H1 (cell line): Measurements from ENCODE around the gene IBSP. TPM values are rescaled to one million over a fixed set of nuclear protein-coding genes. Genes with fewer than 3 reads are reported as not detected.

Experiments
- CTCF ChIA-PET: fragments of 300-600 bp; sonication (Branson Sonifier 250); formaldehyde crosslinking; loops from one replicate; lab custom pipeline; 2021; ENCODE audit not compliant: partially characterized antibody; lab: Charles Lee
- POLR2A ChIA-PET: fragments of 300-600 bp; sonication (Branson Sonifier 250); formaldehyde crosslinking; loops from one replicate; lab custom pipeline; 2021; ENCODE audit warnings: inconsistent platforms; ENCODE audit not compliant: partially characterized antibody; lab: Charles Lee
- DNase-seq, 2 experiments: peaks; one replicate each; pipeline versions ENCODE4 v3.0.0 to v3.0.0-alpha.2; 2010 to 2022; ENCODE audit warnings: low spot score in 2 of 2, low read depth in 1 of 2, mixed read lengths in 1 of 2
- FAIRE-seq: peaks from 2 replicates; lab custom pipeline; 2011; peaks lifted over from hg19 to GRCh38; lab: Jason Lieb, UNC
- H2AFZ ChIP-seq: 2 replicates; pipeline ENCODE4 v1.8.1; 2012; ENCODE audit warnings: low read length, inconsistent platforms
- H2AK5ac ChIP-seq: 2 replicates; pipeline ENCODE4 v1.6.1; 2013; ENCODE audit warnings: low read depth, low read length
- H2BK120ac ChIP-seq: replicated peaks from 2 replicates; pipeline ENCODE3; 2013; ENCODE audit warnings: low read depth, low read length, inconsistent platforms
- H2BK12ac ChIP-seq: 2 replicates; pipeline ENCODE4 v1.6.1; 2013; ENCODE audit warnings: low read depth, low read length
- H2BK15ac ChIP-seq: 2 replicates; pipeline ENCODE4 v1.6.1; 2013; ENCODE audit warnings: low read length
- H2BK20ac ChIP-seq: 2 replicates; pipeline ENCODE4 v1.6.1; 2013; ENCODE audit warnings: low read length
- H2BK5ac ChIP-seq: 2 replicates; pipeline ENCODE4 v1.6.1; 2013; ENCODE audit warnings: low read depth, low read length
- H3K14ac ChIP-seq: 2 replicates; pipeline ENCODE4 v1.6.1; 2013; ENCODE audit warnings: inconsistent platforms; ENCODE audit not compliant: insufficient read length
- H3K18ac ChIP-seq: 2 replicates; pipeline ENCODE4 v1.6.1; 2013; ENCODE audit warnings: low read length; ENCODE audit errors: extremely low read depth
- H3K23ac ChIP-seq: 2 replicates; pipeline ENCODE4 v1.6.1; 2013; ENCODE audit warnings: inconsistent platforms; ENCODE audit not compliant: insufficient read length
- H3K23me2 ChIP-seq: 2 replicates; pipeline ENCODE4 v1.6.1; 2013; ENCODE audit warnings: low read depth, low read length
- H3K27ac ChIP-seq: 2 replicates; pipeline ENCODE4 v1.6.1; 2011; ENCODE audit warnings: low read depth, low read length, inconsistent platforms
- H3K27me3 ChIP-seq, 4 experiments: replicated peaks in 1 of 4; 1 replicate in 1 of 4; 2 replicates in 3 of 4; pipeline versions ENCODE4 v1.6.1 to v1.8.1; 2011 to 2013; ENCODE audit warnings: low read length in 3 of 4, mild to moderate bottlenecking in 3 of 4, inconsistent platforms in 2 of 4, mixed read lengths in 2 of 4, moderate library complexity in 1 of 4; ENCODE audit not compliant: control insufficient read depth in 3 of 4, insufficient read depth in 3 of 4; ENCODE audit errors: extremely low read depth in 1 of 4
- H3K36me3 ChIP-seq, 4 experiments: 2 replicates each; pipeline versions ENCODE4 v1.6.1 to v1.8.1; 2011 to 2013; ENCODE audit warnings: mild to moderate bottlenecking in 4 of 4, low read length in 3 of 4, moderate library complexity in 2 of 4, control low read depth in 1 of 4, inconsistent platforms in 1 of 4; ENCODE audit not compliant: insufficient read depth in 4 of 4, control insufficient read depth in 2 of 4
- H3K4ac ChIP-seq: replicated peaks from 2 replicates; pipeline ENCODE3; 2013; ENCODE audit warnings: low read length, low read depth, mixed read lengths, inconsistent platforms; ENCODE audit not compliant: insufficient read length
- H3K4me1 ChIP-seq, 4 experiments: replicated peaks in 1 of 4; 1 replicate in 1 of 4; 2 replicates in 3 of 4; pipeline versions ENCODE4 v1.6.1 to v1.8.1; 2011 to 2013; ENCODE audit warnings: low read length in 3 of 4, inconsistent platforms in 2 of 4, mixed read lengths in 1 of 4; ENCODE audit not compliant: insufficient read depth in 4 of 4, control insufficient read depth in 3 of 4
- H3K4me2 ChIP-seq, 2 experiments: 2 replicates each; pipeline versions ENCODE4 v1.6.1 to v1.8.1; 2011 to 2013; ENCODE audit warnings: low read depth in 2 of 2, low read length in 2 of 2, control low read depth in 1 of 2, inconsistent platforms in 1 of 2, mild to moderate bottlenecking in 1 of 2; ENCODE audit not compliant: insufficient read depth in 1 of 2
- H3K4me3 ChIP-seq, 4 experiments: fragments of 200-600, 300-600 bp in 1 of 4; sonication (generic), shearing (Covaris generic), sonication (Bioruptor Twin) in 1 of 4; 2 replicates each; pipeline versions ENCODE4 v1.5.1 to v1.8.1; 2011 to 2016; ENCODE audit warnings: low read length in 4 of 4, low read depth in 3 of 4, control low read depth in 2 of 4, inconsistent platforms in 2 of 4, mild to moderate bottlenecking in 2 of 4, mixed read lengths in 1 of 4, moderate library complexity in 1 of 4; ENCODE audit not compliant: insufficient read depth in 2 of 4; ENCODE audit errors: extremely low read depth in 1 of 4
- H3K56ac ChIP-seq: replicated peaks from 2 replicates; pipeline ENCODE3; 2013; ENCODE audit warnings: low read depth, mild to moderate bottlenecking, mixed read lengths, low read length, inconsistent platforms; ENCODE audit not compliant: insufficient read length
- H3K79me1 ChIP-seq: 2 replicates; pipeline ENCODE4 v1.6.1; 2013; ENCODE audit warnings: low read depth, low read length, control low read depth
- H3K79me2 ChIP-seq, 2 experiments: 2 replicates each; pipeline versions ENCODE4 v1.6.1 to v1.8.1; 2012 to 2013; ENCODE audit warnings: low read length in 2 of 2, mild to moderate bottlenecking in 2 of 2, inconsistent platforms in 1 of 2; ENCODE audit not compliant: insufficient read depth in 2 of 2, control insufficient read depth in 1 of 2
- H3K9ac ChIP-seq, 4 experiments: replicated peaks in 1 of 4; 1 replicate in 1 of 4; 2 replicates in 3 of 4; pipeline versions ENCODE4 v1.6.1 to v1.8.1; 2011 to 2013; ENCODE audit warnings: low read depth in 3 of 4, low read length in 3 of 4, control low read depth in 2 of 4, mild to moderate bottlenecking in 2 of 4, moderate library complexity in 2 of 4, inconsistent platforms in 1 of 4; ENCODE audit errors: extremely low read depth in 1 of 4
- H3K9me3 ChIP-seq, 2 experiments: 2 replicates each; pipeline versions ENCODE4 v1.6.1 to v1.8.1; 2012 to 2013; ENCODE audit warnings: mild to moderate bottlenecking in 2 of 2, moderate library complexity in 2 of 2, control low read depth in 1 of 2, inconsistent platforms in 1 of 2, low read depth in 1 of 2, low read length in 1 of 2, mixed read lengths in 1 of 2; ENCODE audit not compliant: insufficient read depth in 2 of 2
- H4K20me1 ChIP-seq, 2 experiments: replicated peaks in 1 of 2; 2 replicates each; pipeline versions ENCODE3 to v1.8.1; 2011 to 2013; ENCODE audit warnings: inconsistent platforms in 2 of 2, low read length in 2 of 2, mild to moderate bottlenecking in 1 of 2; ENCODE audit not compliant: insufficient read depth in 2 of 2, control insufficient read depth in 1 of 2
- H4K5ac ChIP-seq: 2 replicates; pipeline ENCODE4 v1.6.1; 2013; ENCODE audit warnings: low read length, low read depth, mixed read lengths, inconsistent platforms; ENCODE audit not compliant: insufficient read length
- H4K8ac ChIP-seq: 2 replicates; pipeline ENCODE4 v1.8.0; 2013; ENCODE audit warnings: mild to moderate bottlenecking, moderate library complexity, low read length, inconsistent platforms; ENCODE audit not compliant: insufficient read depth; ENCODE audit errors: extremely low read depth
- H4K91ac ChIP-seq: replicated peaks from 2 replicates; pipeline ENCODE3; 2013; ENCODE audit warnings: low read length, mixed read lengths, inconsistent platforms; ENCODE audit not compliant: insufficient read length
- BACH1 ChIP-seq: IDR thresholded peaks from 2 replicates; pipeline ENCODE4 v1.6.1; 2012; ENCODE audit warnings: low read length, improper control_type of control experiment
- BRCA1 ChIP-seq: IDR thresholded peaks from 2 replicates; pipeline ENCODE4 v1.6.1; 2012; ENCODE audit warnings: low read depth, low read length, improper control_type of control experiment
- CHD1 ChIP-seq: IDR thresholded peaks from 2 replicates; pipeline ENCODE4 v1.6.1; 2012; ENCODE audit warnings: low read depth, low read length, improper control_type of control experiment
- CHD2 ChIP-seq: IDR thresholded peaks from 2 replicates; pipeline ENCODE4 v1.6.1; 2012; ENCODE audit warnings: low read length, improper control_type of control experiment
- CREB1 ChIP-seq: IDR thresholded peaks from 2 replicates; pipeline ENCODE4 v1.6.1; 2012; ENCODE audit warnings: inconsistent platforms
- GABPA ChIP-seq: IDR thresholded peaks from 2 replicates; pipeline ENCODE4 v1.6.1; 2011; ENCODE audit warnings: mild to moderate bottlenecking, low read length, moderate library complexity, borderline replicate concordance; ENCODE audit not compliant: insufficient read depth
- HDAC6 ChIP-seq: IDR thresholded peaks from one replicate; pipeline ENCODE4 v1.7.1; 2012; ENCODE audit warnings: low read depth, mild to moderate bottlenecking, inconsistent platforms, low read length, moderate library complexity
- MAFK ChIP-seq: IDR thresholded peaks from 2 replicates; pipeline ENCODE4 v1.6.1; 2012; ENCODE audit warnings: low read depth, mild to moderate bottlenecking, improper control_type of control experiment, low read length
- MAX ChIP-seq: IDR thresholded peaks from 2 replicates; pipeline ENCODE4 v1.6.1; 2012; ENCODE audit warnings: inconsistent platforms
- RFX5 ChIP-seq: IDR thresholded peaks from 2 replicates; pipeline ENCODE4 v1.6.1; 2011; ENCODE audit warnings: low read depth, low read length, improper control_type of control experiment, borderline replicate concordance
- SP1 ChIP-seq: IDR thresholded peaks from 2 replicates; pipeline ENCODE4 v1.6.1; 2011; ENCODE audit warnings: low read depth, low read length
- SRF ChIP-seq: IDR thresholded peaks from 2 replicates; pipeline ENCODE4 v1.6.1; 2011; ENCODE audit warnings: mild to moderate bottlenecking, low read depth, low read length, moderate library complexity
- TAF1 ChIP-seq: IDR thresholded peaks from 2 replicates; pipeline ENCODE4 v1.6.1; 2011; ENCODE audit warnings: mild to moderate bottlenecking, low read depth, low read length
- TAF7 ChIP-seq: optimal IDR thresholded peaks from 2 replicates; pipeline ENCODE3; 2011; ENCODE audit warnings: low read depth, mild to moderate bottlenecking, inconsistent platforms, low read length, moderate library complexity, borderline replicate concordance
- ZNF274 ChIP-seq: IDR thresholded peaks from 2 replicates; pipeline ENCODE4 v1.7.0; 2012; ENCODE audit warnings: low read length, borderline replicate concordance; ENCODE audit errors: extremely low read depth
- WGBS, 2 experiments: shearing (Covaris generic) in 1 of 2; methylation state at CpG; one replicate each; pipeline versions ENCODE4 v1.1.6 to v1.1.7; 2013 to 2015; ENCODE audit warnings: low lambda C conversion rate in 2 of 2, mixed read lengths in 2 of 2, inconsistent platforms in 1 of 2, low coverage in 1 of 2, missing lambda C conversion rate in 1 of 2; ENCODE audit not compliant: insufficient replicate concordance in 2 of 2, insufficient coverage in 1 of 2, insufficient read length in 1 of 2; ENCODE audit errors: extremely low coverage in 1 of 2, missing lambda C conversion rate in 1 of 2; 5-methylcytosine and 5-hydroxymethylcytosine counted together
- polyA plus RNA-seq, 7 experiments: library from polyadenylated mRNA; depleted of rRNA in 3 of 7; stranded (reverse) in 5 of 7; unstranded in 2 of 7; fragments of >200 nt in 5 of 7; fragments of 200-250 nt in 2 of 7; gene quantifications; 1 replicate in 5 of 7; 2 replicates in 1 of 7; 4 replicates in 1 of 7; pipeline versions ENCODE4 v1.2.1 to v1.2.3, GENCODE V29; 2011 to 2013; ENCODE audit warnings: missing spikeins in 2 of 7, mixed read lengths in 2 of 7
- total RNA-seq: library from RNA; stranded (reverse); fragmentation: NEBNext Ultra II Directional; extraction: Animal tissue kit (Norgen Biotek cat#: 25700); gene quantifications from 2 replicates; pipeline ENCODE4 v1.2.1, GENCODE V29; 2021

The IBSP gene
- total and polyA plus RNA-seq, 2 of the 8 experiments (the other 6 are each of a cell fraction or from before 2014, with no cell fraction given): not detected

- no peak overlapping the region for H3K9ac ChIP-seq
- H2BK12ac ChIP-seq: no peak overlapping the region
- no peak overlapping the region for H2BK120ac ChIP-seq
- no peak overlapping the region for H3K4me2 ChIP-seq
- H4K20me1 ChIP-seq: no peaks in the 10 kb centered on the region
- H3K27ac ChIP-seq: no peak overlapping the region
- no peak overlapping the region for H3K4me3 ChIP-seq
- FAIRE-seq (no peak), DNase-seq (no peak)
- no peaks in the 10 kb centered on the region for H3K23me2 ChIP-seq
- H2BK5ac ChIP-seq: no peak overlapping the region
- H3K27me3 ChIP-seq: no peaks in the 10 kb centered on the region
- 0 out of 7 replicates have a peak, but pooled peaks cover 0 to 1% (median 0%) of the 10 kb centered on the region in 4 experiments for H3K4me1 ChIP-seq
- H3K4ac ChIP-seq: no peak overlapping the region
- H2BK20ac ChIP-seq: no peak overlapping the region
- H2AK5ac ChIP-seq: no peak overlapping the region
- whole genome bisulfite sequencing, 2 experiments: 88% methylated on average over 3 of the region's 3 CpGs; no CpG with 5 or more reads in 1 of the 2 experiments
- no peak overlapping the region for H3K14ac ChIP-seq
- CTCF ChIA-PET: interaction anchor here (0.9 to 1.1 kb wide), 3 partner anchors 32 to 138 kb away, joined by 3 to 5 read pairs (median 4); no protein-coding TSS in a partner anchor
- no peak overlapping the region for H4K5ac ChIP-seq
- no peak overlapping the region for H4K8ac ChIP-seq
- H3K56ac ChIP-seq: no peak overlapping the region
- H3K79me1 ChIP-seq: no peaks in the 10 kb centered on the region
- no peaks in the 10 kb centered on the region for H3K79me2 ChIP-seq
- H3K9me3 ChIP-seq: peaks cover 0 to 4% of the 10 kb centered on the region in 2 experiments; a peak in 2 of 4 replicates
- no peak for TF ChIP-seq CHD2
- no peak for TF ChIP-seq BACH1
- no peak for TF ChIP-seq MAFK
- no peak for TF ChIP-seq BRCA1
- no peak for TF ChIP-seq HDAC6
- TF ChIP-seq SRF: no peak
- no peak for TF ChIP-seq CREB1
- TF ChIP-seq TAF7: no peak
- TF ChIP-seq GABPA: no peak
- TF ChIP-seq SP1: no peak
- no peak for TF ChIP-seq CHD1
- no peak for TF ChIP-seq TAF1
- TF ChIP-seq RFX5: no peak
- no peak for TF ChIP-seq ZNF274
- no peak for TF ChIP-seq MAX
- H3K36me3 ChIP-seq: no peaks in the 10 kb centered on the region
- H4K91ac ChIP-seq: no peak overlapping the region
- H2AFZ ChIP-seq: no peak overlapping the region
- no peak overlapping the region for H3K18ac ChIP-seq
- H2BK15ac ChIP-seq: no peak overlapping the region
- POLR2A ChIA-PET: no interaction called here
- no peak overlapping the region for H3K23ac ChIP-seq
Measured at GRCh38 chr4:87806520-87806919, 7.2 kb downstream of the IBSP start.
